ENCODE data around the gene TNIP1.
A peak's percentile ranks its signal among the peaks of the same experiment; 100 is the strongest.

The TNIP1 gene

GRCh38 chr5:151121095-151121494, 40.3 kb upstream of the TNIP1 start:
- Histone ChIP-seq H3K4me2 (ENCODE audit: insufficient read depth, low read length) (no peak overlapping the region), H3K9ac (ENCODE audit: low read depth, low read length) (no peak overlapping the region), H3K27me3 (ENCODE audit: insufficient read depth, low read length, poor library complexity) (no peaks in the 10 kb centered on the region), H2AFZ (ENCODE audit: low read depth, low read length) (no peak overlapping the region), H3K4me3 (ENCODE audit: low read depth in 1 of 2, low read length in 2 of 2) (no peak overlapping the region), H3K79me2 (ENCODE audit: insufficient read depth, low read length) (no peaks in the 10 kb centered on the region), H3K36me3 (ENCODE audit: insufficient read depth, low read length) (peaks cover 86% of the 10 kb centered on the region), H3K4me1 (ENCODE audit: insufficient read depth, low read length) (peaks cover 31% of the 10 kb centered on the region), H3K9me3 (ENCODE audit: insufficient read depth, low read length, severe bottlenecking) (no peaks in the 10 kb centered on the region), H3K27ac (ENCODE audit: low read length) (no peak overlapping the region), H4K20me1 (ENCODE audit: insufficient read depth, low read length) (peaks cover 8% of the 10 kb centered on the region)
- no peak for DNase-seq
- no peak for TF ChIP-seq CTCF (IDR thresholded peaks at IDR 0.05; ENCODE audit: borderline replicate concordance, extremely low read depth, low read length, poor library complexity, severe bottlenecking)
- TF ChIP-seq EZH2 (IDR thresholded peaks at IDR 0.05; ENCODE audit: borderline replicate concordance, low read depth, low read length, severe bottlenecking): no peak
- ATAC-seq (ENCODE audit: insufficient read depth, low read depth): no peak

GRCh38 chr5:151118913-151119575, 38.2 kb upstream of the TNIP1 start:
- no peaks in the 10 kb centered on the region for H3K27me3 ChIP-seq (ENCODE audit: insufficient read depth, low read length, poor library complexity)
- no peak overlapping the region for H3K27ac ChIP-seq (ENCODE audit: low read length)
- TF ChIP-seq CTCF (IDR thresholded peaks at IDR 0.05; ENCODE audit: borderline replicate concordance, extremely low read depth, low read length, poor library complexity, severe bottlenecking) (no peak), EZH2 (IDR thresholded peaks at IDR 0.05; ENCODE audit: borderline replicate concordance, low read depth, low read length, severe bottlenecking) (no peak)
- peaks cover 8% of the 10 kb centered on the region for H4K20me1 ChIP-seq (ENCODE audit: insufficient read depth, low read length)
- H3K79me2 ChIP-seq (ENCODE audit: insufficient read depth, low read length): no peaks in the 10 kb centered on the region
- H3K9me3 ChIP-seq (ENCODE audit: insufficient read depth, low read length, severe bottlenecking): no peaks in the 10 kb centered on the region
- H3K36me3 ChIP-seq (ENCODE audit: insufficient read depth, low read length): peaks cover 82% of the 10 kb centered on the region
- no peak for ATAC-seq (ENCODE audit: insufficient read depth, low read depth)
- peaks cover 11% of the 10 kb centered on the region for H3K4me1 ChIP-seq (ENCODE audit: insufficient read depth, low read length)
- no peak overlapping the region for H3K4me3 ChIP-seq (ENCODE audit: low read depth in 1 of 2, low read length in 2 of 2)
- no peak overlapping the region for H3K9ac ChIP-seq (ENCODE audit: low read depth, low read length)
- H3K4me2 ChIP-seq (ENCODE audit: insufficient read depth, low read length): no peak overlapping the region
- no peak overlapping the region for H2AFZ ChIP-seq (ENCODE audit: low read depth, low read length)
- DNase-seq: no peak

DNA sequence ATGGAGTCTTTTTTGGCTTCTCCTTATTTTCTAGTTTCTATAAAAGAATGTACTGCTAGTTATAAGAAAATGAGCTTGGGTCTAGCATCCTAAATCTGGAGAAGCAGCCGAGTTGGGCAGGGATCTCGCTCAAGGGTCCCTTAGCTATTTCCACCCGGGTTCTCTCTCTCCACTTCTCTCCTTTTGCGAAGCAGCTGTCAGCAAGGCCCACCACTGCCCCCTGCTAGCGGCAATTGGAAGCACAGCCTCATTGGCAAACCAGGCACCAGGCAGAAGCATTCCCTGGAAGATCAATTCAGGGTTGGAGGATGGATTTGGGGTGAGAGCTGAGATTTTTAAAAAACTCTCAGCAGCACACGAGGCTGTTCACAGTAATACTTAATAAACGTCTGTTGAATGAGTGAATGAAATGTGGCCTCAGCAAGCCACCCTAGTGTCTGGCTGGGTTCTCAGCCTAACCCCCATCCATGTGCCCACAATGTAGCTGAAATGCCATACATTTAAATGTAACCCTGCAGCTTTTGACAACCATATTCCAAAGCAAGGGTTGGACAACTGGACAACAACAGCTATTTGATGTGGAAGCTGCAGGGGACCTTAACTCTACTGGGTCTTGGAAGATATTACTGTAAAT, 34.6 kb upstream of the TNIP1 start:
- no peaks in the 10 kb centered on the region for H3K79me2 ChIP-seq (ENCODE audit: insufficient read depth, low read length)
- no peaks in the 10 kb centered on the region for H3K27me3 ChIP-seq (ENCODE audit: insufficient read depth, low read length, poor library complexity)
- TF ChIP-seq CTCF (IDR thresholded peaks at IDR 0.05; ENCODE audit: borderline replicate concordance, extremely low read depth, low read length, poor library complexity, severe bottlenecking) (peak; percentile 91), EZH2 (IDR thresholded peaks at IDR 0.05; ENCODE audit: borderline replicate concordance, low read depth, low read length, severe bottlenecking) (no peak)
- H3K4me2 ChIP-seq (ENCODE audit: insufficient read depth, low read length): no peak overlapping the region
- ATAC-seq (ENCODE audit: insufficient read depth, low read depth) (peak; percentile 78), DNase-seq (peak; percentile 71)
- H3K27ac ChIP-seq (ENCODE audit: low read length): no peak overlapping the region
- no peak overlapping the region for H3K9ac ChIP-seq (ENCODE audit: low read depth, low read length)
- H3K4me1 ChIP-seq (ENCODE audit: insufficient read depth, low read length): no peaks in the 10 kb centered on the region
- no peak overlapping the region for H2AFZ ChIP-seq (ENCODE audit: low read depth, low read length)
- peaks cover 67% of the 10 kb centered on the region for H3K36me3 ChIP-seq (ENCODE audit: insufficient read depth, low read length)
- no peak overlapping the region for H3K4me3 ChIP-seq (ENCODE audit: low read depth in 1 of 2, low read length in 2 of 2)
- no peaks in the 10 kb centered on the region for H4K20me1 ChIP-seq (ENCODE audit: insufficient read depth, low read length)
- no peaks in the 10 kb centered on the region for H3K9me3 ChIP-seq (ENCODE audit: insufficient read depth, low read length, severe bottlenecking)

Measured in DND-41 (cell line).